Stimulated activated CD8-positive, alpha-beta memory T cell treated with anti-CD3 and anti-CD28 coated beads, Interleukin-4, amount 100 ng/mL, for 1 hour (primary cell): Measurements from ENCODE around the gene RMP24.

Experiments used
- DNase-seq, 2 donors: peaks; one replicate each; pipeline ENCODE4 v3.0.0-alpha.2; 2020; ENCODE audit warnings: low read depth in 2 of 2, low spot score in 1 of 2

Gene RMP24

GRCh38 chr18:35972197-35973000 is at the start of gene RMP24:
RMP24 (plus strand) TSS chr18:35972679.
- DNase-seq, result peak; percentile 84 to 89

GRCh38 chr18:35923939-35924684 is 48.4 kb upstream of the RMP24 start:
- DNase-seq, result no peak

GRCh38 chr18:35926884-35927283 is 45.6 kb upstream of the RMP24 start:
- DNase-seq, result no peak

GRCh38 chr18:35927430-35927829 is 45.0 kb upstream of the RMP24 start:
- DNase-seq, result no peak

GRCh38 chr18:35933982-35934381 is 38.5 kb upstream of the RMP24 start:
- no peak for DNase-seq

- DNase-seq, result no peak
Observed at GRCh38 chr18:35934891-35935290, 37.6 kb upstream of the RMP24 start.

- DNase-seq, result no peak
Observed at GRCh38 chr18:35935805-35936204, 36.7 kb upstream of the RMP24 start.

GRCh38 chr18:35936951-35937350 is 35.5 kb upstream of the RMP24 start:
- no peak for DNase-seq

GRCh38 chr18:35938158-35938557 is 34.3 kb upstream of the RMP24 start:
- DNase-seq, result no peak

- DNase-seq, result no peak
Observed at GRCh38 chr18:35938562-35938961, 33.9 kb upstream of the RMP24 start.

GRCh38 chr18:35939138-35939537 is 33.3 kb upstream of the RMP24 start:
- DNase-seq, result no peak

GRCh38 chr18:35941299-35941698 is 31.2 kb upstream of the RMP24 start:
- DNase-seq, result no peak

- DNase-seq, result no peak
Observed at GRCh38 chr18:35942133-35942532, 30.3 kb upstream of the RMP24 start.

GRCh38 chr18:35942661-35943060 is 29.8 kb upstream of the RMP24 start:
- no peak for DNase-seq

GRCh38 chr18:35948080-35948479 is 24.4 kb upstream of the RMP24 start:
- DNase-seq, result no peak

- no peak for DNase-seq
Observed at GRCh38 chr18:35949090-35949489, 23.4 kb upstream of the RMP24 start.

GRCh38 chr18:35949903-35950627 is 22.4 kb upstream of the RMP24 start:
- peak; percentile 21 to 27 for DNase-seq

- DNase-seq, result no peak
Observed at GRCh38 chr18:35950628-35950982, 21.9 kb upstream of the RMP24 start.

- no peak for DNase-seq
Observed at GRCh38 chr18:35953688-35954087, 18.8 kb upstream of the RMP24 start.

GRCh38 chr18:35956226-35956625 is 16.3 kb upstream of the RMP24 start:
- no peak for DNase-seq

GRCh38 chr18:35962320-35962719 is 10.2 kb upstream of the RMP24 start:
- no peak for DNase-seq

- no peak for DNase-seq
Observed at GRCh38 chr18:35964319-35964718, 8.2 kb upstream of the RMP24 start.
